ENCODE data around the gene IZUMO4.
A peak's percentile ranks its signal among the peaks of the same experiment; 100 is the strongest.

GRCh38 chr19:2059422-2060201 lies 37.1 kb upstream of the IZUMO4 start:
- TF ChIP-seq CTCF (IDR thresholded peaks at IDR 0.05 in 4 of 5, conservative IDR thresholded peaks at IDR 0.05 in 1 of 5) (peak in 1 of 5 experiments; percentile 13), POLR2A (IDR thresholded peaks at IDR 0.05) (peak; percentile 87 to 94)

Measured in gastrocnemius medialis (tissue), 4 donors.